Jurkat, Clone E6-1 (cell line): Measurements from ENCODE around the gene ADAM15.
A peak's percentile ranks its signal among the peaks of the same experiment; 100 is the strongest.

Experiments
- DNase-seq: peaks from one replicate; pipeline ENCODE4 v3.0.0-alpha.2; 2011; ENCODE audit warnings: low read depth, low spot score
- H3K4me3 ChIP-seq: 2 replicates; pipeline ENCODE4 v1.5.1; 2011; ENCODE audit warnings: mild to moderate bottlenecking, low read length, control low read depth, moderate library complexity

Gene ADAM15

GRCh38 chr1:155080312-155081228, 29.5 kb downstream of the ADAM15 start:
- peak overlapping the region; percentile 50 for H3K4me3 ChIP-seq
- peak; percentile 73 for DNase-seq

DNA sequence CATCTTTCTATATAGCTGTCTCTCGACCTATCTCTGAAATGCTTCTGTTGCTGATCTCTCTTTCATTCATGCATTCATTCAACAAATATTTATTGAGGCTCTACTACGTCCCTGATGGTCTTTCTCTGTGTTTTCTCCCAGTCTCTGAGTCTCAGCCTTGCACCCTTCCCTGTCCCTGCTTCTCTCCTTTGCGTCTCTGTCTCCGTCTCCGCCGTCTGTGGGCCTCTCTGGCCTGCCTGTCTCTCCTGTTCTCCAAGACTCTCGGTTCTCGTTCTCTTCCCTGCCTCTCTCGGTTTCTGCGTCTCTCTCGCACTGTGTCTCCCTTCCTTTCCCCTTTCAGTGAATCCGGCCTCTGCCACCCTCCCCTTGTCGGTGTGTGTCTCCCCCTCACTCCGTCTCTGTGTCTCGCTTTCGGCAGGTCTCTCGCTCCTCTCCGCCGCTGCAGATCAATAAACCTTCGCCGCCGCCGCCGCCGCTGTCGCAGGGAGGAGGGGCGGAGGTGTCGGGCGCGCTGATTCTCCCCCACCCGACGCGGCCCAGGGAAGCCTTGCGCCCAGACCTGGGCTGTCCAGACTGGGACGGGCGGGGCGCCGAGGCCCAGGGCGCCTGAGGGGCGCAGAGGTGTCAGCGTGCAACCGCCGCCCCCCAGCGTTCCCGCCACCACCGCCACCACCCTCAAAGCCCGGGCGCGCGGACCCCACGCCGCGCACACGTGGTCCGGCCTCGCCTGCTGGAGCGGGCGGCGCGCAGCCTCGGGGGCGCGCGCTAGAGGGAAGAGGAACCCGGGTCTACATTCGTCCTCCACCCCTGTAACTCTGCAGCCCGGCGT, 30.6 kb downstream of the ADAM15 start:
- DNase-seq = no peak
- H3K4me3 ChIP-seq = peak overlapping the region; percentile 12

DNA sequence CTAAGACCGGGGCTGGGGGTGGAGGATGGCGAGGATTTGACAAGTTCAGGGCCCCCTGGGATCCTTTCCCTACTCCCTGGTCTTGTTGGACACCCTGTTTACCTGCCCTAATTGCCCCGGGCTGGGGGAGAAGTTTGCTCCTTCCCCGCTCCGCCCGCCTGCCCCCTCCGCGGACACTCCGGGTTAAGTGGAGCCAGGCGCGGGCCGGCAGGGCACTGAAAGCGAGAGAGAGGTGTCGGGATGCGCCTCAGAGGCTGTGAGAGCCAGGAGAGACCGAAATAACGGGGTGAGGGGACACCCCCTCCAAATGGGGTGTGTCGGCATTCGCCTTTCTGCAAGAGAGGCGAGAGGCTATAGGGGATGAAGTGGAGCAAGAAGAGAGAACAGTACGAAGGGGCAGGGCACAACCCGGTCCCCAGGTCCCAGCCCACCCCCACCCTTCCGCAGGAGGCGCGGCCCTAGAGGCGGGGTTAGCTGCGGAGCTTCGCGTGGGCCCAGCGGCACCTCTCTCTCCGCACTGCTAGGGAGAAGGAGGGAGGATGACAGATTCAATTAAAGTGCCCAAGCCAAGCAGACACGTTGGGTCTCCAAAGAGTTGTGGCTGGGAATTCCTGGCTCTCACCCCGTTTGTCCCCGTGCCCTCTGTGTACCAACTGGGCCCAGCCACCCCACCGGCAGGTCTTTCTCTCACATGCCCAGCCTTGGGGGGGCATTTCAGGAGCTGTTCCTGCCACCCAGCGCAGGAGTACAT, 31.4 kb downstream of the ADAM15 start:
- no peak overlapping the region for H3K4me3 ChIP-seq
- no peak for DNase-seq

DNA sequence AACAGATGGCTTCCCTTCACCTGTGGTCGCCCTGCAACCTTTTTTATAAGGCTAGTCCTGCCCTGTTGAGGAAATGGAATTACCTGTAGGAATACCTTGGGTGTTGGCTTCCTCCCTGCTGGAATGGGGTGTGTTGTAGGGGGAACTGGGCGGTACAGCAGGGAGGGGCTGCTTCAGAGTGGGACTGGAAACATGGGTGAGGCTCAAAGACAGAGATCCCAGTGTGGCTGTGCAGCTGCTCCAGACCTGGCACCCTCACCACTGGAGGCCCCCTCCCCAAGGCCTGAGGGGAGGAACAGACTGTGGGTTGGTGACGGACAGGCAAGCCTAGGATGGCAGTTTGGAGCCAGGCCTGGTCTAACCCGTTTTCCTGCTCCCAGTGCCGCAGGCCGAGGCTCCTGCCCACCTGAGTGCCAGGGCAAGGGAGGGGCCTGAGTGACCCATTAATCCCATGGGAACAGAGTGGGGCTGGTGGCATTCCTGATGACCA, 32.0 kb downstream of the ADAM15 start:
- no peak overlapping the region for H3K4me3 ChIP-seq
- no peak for DNase-seq

DNA sequence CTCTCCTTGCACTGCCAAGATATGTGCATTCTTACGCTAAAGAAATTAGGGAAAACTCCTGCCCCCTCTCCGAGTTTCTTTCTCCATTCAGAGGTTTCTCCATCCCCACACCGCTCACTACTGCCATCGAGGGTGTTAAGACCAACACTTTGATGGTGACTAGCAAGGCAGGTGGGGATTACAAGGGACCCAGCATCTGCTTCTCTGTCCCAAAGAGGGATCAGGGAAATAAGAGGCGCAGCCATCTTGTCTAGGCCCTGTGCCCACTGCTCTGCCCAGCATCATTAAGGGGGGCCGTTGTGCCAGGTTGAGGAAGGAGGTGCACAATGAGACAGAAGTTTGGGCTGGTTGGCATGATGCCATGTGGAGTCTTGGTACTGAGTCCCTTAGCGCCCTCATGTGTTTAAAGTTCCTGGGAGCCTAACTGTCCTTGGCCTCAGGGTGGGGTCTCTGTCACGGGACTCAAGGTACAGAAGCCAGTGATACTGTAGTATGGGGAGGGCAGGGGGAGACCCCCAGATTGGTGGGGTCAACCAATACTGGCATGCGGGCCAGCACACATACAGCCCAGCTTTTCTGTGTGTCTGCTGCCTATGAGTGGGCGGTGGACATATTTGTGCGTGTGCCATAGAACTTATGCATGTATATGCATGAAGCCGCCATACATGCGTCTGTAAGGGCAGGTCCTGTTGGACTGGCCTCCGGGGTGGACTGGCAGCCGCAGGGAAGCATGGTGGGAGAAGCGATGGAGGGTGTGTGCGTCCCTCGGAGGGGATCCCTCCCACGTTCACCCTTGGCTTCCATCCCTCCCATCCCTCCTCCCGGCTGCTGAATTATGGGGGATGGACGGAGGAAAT, 33.0 kb downstream of the ADAM15 start:
- no peak for DNase-seq
- peak overlapping the region; percentile 75 for H3K4me3 ChIP-seq

- DNase-seq = peak; percentile 91
- H3K4me3 ChIP-seq = peak overlapping the region; percentile 75
Measured at GRCh38 chr1:155084722-155085503, 33.8 kb downstream of the ADAM15 start.

DNA sequence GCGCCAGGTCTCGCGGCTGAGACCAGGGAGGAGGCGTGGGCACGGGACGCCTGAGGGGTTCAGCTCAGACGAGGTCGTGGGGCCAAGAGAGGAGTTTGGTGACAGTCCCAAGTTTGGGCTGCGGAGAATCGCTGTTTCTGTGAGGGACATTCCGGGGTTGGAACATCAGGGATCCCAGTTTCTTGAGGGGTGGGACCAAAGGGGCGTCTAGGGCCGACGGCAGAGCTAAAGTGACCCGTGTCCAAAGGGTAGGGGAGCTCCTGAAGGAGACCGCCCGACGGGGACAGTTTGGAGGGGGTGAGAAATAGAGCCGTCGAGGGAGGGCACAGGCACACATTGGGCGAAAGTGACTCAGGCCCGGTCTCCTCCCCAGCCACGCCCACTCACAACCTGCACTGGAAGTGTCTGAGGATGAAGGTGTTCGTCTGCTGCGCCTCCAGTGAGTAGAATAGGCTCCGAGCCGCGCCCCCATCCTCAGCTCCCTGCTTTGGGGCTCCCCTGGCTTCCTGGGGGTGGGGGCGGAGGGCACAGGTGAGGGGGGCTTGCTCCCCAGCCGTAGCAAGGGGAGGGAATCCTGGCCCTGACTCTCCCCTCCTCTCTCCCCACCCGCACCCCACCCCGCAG, 34.5 kb downstream of the ADAM15 start:
- DNase-seq = no peak

GRCh38 chr1:155086128-155086741, 35.1 kb downstream of the ADAM15 start:
- peak overlapping the region; percentile 75 for H3K4me3 ChIP-seq
- no peak for DNase-seq

More for the DNA sequence above, 34.5 kb downstream of the ADAM15 start:
- H3K4me3 ChIP-seq = peak overlapping the region; percentile 75

DNA sequence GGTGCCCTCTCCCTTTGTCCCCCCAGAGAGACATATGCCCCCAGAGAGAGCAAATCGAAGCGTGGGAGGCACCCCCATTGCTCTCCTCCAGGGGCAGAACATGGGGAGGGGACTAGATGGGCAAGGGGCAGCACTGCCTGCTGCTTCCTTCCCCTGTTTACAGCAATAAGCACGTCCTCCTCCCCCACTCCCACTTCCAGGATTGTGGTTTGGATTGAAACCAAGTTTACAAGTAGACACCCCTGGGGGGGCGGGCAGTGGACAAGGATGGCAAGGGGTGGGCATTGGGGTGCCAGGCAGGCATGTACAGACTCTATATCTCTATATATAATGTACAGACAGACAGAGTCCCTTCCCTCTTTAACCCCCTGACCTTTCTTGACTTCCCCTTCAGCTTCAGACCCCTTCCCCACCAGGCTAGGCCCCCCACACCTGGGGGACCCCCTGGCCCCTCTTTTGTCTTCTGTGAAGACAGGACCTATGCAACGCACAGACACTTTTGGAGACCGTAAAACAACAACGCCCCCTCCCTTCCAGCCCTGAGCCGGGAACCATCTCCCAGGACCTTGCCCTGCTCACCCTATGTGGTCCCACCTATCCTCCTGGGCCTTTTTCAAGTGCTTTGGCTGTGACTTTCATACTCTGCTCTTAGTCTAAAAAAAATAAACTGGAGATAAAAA, 35.9 kb downstream of the ADAM15 start:
- no peak overlapping the region for H3K4me3 ChIP-seq
- DNase-seq = no peak

DNA sequence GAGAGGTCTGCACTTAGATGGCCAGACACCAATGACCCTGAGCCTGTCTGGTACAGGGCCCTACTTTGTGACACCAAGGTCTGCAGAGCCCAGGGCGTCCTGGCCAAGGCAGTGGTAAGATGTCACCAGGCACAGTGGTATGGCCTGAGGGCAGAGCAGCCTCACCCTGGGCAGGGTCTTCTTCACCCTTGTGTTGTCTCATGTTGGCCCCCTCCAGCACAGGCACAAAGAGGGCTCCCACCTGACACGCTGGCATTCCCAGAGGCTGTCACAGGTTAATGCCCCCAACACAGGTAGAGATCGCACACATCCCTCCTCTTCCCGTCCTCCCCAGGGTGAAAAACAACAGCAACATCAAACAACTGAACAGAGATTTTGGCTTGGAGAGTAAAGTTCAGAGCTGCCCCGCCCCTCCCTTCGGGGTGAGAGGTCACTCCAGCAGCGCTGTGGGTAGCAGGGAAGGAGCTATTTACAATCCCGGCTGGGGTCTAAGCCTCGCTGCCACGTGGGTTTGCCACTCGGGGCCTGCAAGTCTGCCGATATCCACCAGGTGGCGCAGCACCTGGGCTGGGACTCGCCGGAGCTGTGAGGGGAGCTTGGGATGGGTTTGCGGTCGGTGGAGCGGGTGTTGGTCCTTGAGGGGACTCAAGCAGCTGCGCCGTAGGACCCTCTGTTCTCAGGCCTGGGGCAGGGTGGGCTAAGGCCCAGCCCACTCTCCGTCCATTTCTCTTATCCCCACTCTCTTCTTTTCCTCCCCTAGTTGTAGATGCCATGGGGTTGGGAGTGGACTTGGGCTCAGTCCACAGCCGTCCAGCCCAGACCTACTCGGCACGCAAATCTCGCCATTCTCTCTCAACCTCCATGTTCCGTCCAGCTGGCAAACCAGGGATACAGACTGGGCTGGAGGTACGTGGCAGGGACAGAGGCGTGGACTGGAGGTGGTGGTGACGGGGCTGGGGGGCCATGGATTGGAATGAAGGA, 40.2 kb downstream of the ADAM15 start:
- peak overlapping the region; percentile 2; the same call in 1 of the 2 replicates for H3K4me3 ChIP-seq
- DNase-seq = peak; percentile 64

DNA sequence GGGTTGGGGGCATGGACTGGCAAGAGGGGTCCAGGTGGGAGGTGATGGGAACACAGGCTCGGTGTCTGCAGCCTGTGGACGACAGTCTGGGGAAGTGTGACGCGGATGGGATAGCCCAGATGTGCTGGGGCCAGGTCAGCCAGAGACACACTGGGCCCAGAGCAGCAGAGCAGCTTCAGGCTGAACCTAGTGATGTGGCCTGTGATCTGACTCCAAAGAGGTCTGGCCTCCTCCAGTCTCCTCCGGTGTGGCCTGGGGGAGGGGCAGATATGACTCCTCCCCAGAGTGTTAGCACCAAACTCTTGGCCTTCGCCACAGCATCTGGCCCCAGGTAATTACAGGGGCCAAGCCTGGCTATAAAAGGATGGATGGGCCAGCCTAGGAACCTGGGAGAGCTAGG, 41.0 kb downstream of the ADAM15 start:
- H3K4me3 ChIP-seq = no peak overlapping the region
- no peak for DNase-seq

DNA sequence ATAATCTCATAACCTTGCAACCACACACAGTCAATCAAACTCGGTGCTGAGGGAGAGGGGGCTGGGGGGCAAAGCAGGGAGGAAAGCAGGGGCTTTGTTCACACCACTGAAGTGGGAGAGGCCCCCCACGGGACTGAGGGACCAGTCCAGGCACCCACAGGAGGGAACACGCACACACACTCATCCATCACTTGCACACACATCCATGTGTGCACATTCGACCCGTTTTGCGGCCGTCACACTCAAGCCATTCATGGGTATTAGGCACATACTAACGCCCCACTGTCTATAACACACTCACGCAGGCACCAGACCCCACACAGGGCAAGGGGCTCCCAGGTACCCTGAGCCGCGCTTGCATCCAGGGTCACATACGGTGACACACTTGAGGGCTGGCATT, 41.5 kb downstream of the ADAM15 start:
- no peak overlapping the region for H3K4me3 ChIP-seq
- DNase-seq = no peak

DNA sequence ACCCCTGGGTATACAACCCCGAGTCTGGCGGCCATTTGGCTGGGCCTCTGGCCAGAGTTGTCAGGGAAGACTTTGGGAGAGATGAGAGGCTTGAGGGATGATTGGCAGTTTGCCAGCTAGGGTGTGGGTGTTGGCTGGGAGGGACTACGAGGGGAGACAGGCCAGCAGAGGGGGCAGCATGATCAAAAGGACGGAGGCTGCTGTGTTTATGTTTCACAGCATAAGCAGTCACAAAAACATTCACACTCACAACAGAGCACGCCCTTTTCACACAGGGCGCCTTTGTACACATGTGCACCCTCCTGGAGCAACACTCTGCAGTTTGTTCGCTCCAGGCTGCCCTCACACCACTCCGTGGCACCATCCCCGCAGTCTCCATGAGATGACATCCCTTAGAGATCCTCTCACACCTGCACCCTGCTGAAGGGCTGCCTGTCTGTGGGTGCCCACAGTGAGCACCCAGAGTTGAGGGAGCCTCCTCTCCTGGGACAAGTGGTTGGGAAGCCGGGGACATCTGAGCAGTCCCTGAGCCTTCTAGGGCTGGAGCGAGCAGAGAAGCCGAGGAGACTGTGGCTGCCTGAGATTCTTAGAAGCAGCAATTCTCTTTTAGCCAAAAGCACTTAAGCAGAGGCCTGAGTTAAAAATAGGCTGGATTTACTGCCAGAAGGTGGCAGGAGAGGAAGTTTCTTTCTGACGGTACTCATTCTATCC, 43.0 kb downstream of the ADAM15 start:
- no peak overlapping the region for H3K4me3 ChIP-seq
- DNase-seq = no peak

- no peak overlapping the region for H3K4me3 ChIP-seq
- DNase-seq = no peak
Measured at GRCh38 chr1:155094622-155094948, 43.5 kb downstream of the ADAM15 start.

DNA sequence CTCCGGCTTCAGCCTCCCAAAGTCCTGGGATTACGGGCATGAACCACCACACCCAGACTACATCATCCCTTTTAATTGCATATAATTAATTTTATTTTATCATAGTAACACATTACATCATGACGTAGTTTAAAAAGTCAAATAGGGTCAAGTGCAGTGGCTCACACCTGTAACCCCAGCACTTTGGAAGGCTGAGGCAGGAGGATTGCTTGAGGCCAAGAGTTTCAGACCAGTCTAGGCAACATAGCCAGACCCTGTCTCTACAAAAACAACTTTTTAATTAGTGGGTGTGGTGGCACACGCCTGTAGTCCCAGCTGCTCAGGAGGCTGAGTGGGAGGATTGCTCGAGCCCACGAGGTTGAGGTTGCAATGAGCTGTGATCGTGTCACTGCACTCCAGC, 48.2 kb downstream of the ADAM15 start:
- DNase-seq = no peak
- no peak overlapping the region for H3K4me3 ChIP-seq
